BJ (cell line): Measurements from ENCODE around the gene ARPP21. TPM values are rescaled to one million over a fixed set of nuclear protein-coding genes. Genes with fewer than 3 reads are reported as not detected.

Experiments used
- CTCF ChIA-PET: fragments of 350-600 bp; formaldehyde crosslinking; extraction: SDS; loops from one replicate; lab custom pipeline; 2021; ENCODE audit warnings: antibody characterized with exemption, inconsistent platforms; lab: Yijun Ruan, JAX
- POLR2A ChIA-PET: fragments of 300-600 bp; sonication (Branson Sonifier 250); formaldehyde crosslinking; extraction: SDS; loops from one replicate; lab custom pipeline; 2021; ENCODE audit warnings: antibody characterized with exemption; lab: Charles Lee
- DNase-seq: peaks from one replicate; pipeline ENCODE4 v3.0.0-alpha.2; 2011; ENCODE audit warnings: low read depth
- H3K27me3 ChIP-seq: 2 replicates; pipeline ENCODE4 v1.6.0; 2011; ENCODE audit warnings: low read length; ENCODE audit not compliant: control insufficient read depth, insufficient read depth
- H3K36me3 ChIP-seq: 2 replicates; pipeline ENCODE4 v1.5.1; 2011; ENCODE audit warnings: low read length; ENCODE audit not compliant: control insufficient read depth, insufficient read depth
- H3K4me3 ChIP-seq: 2 replicates; pipeline ENCODE4 v1.5.1; 2011; ENCODE audit warnings: low read depth, mild to moderate bottlenecking, control low read depth, low read length
- polyA plus RNA-seq: library from polyadenylated mRNA; depleted of rRNA; stranded (reverse); fragments of >200 nt; gene quantifications from 2 replicates; pipeline ENCODE4 v1.2.3, GENCODE V29; 2011
- TF ChIP-seq, protein P1 (sequence below): IDR thresholded peaks from 2 replicates; pipeline ENCODE4 v1.5.1; 2011; ENCODE audit warnings: low read depth, mild to moderate bottlenecking, control low read depth, inconsistent platforms, low read length, moderate library complexity; ENCODE audit not compliant: insufficient read depth

The ARPP21 gene
- polyA plus RNA-seq, 1 experiment, result not detected

DNA sequence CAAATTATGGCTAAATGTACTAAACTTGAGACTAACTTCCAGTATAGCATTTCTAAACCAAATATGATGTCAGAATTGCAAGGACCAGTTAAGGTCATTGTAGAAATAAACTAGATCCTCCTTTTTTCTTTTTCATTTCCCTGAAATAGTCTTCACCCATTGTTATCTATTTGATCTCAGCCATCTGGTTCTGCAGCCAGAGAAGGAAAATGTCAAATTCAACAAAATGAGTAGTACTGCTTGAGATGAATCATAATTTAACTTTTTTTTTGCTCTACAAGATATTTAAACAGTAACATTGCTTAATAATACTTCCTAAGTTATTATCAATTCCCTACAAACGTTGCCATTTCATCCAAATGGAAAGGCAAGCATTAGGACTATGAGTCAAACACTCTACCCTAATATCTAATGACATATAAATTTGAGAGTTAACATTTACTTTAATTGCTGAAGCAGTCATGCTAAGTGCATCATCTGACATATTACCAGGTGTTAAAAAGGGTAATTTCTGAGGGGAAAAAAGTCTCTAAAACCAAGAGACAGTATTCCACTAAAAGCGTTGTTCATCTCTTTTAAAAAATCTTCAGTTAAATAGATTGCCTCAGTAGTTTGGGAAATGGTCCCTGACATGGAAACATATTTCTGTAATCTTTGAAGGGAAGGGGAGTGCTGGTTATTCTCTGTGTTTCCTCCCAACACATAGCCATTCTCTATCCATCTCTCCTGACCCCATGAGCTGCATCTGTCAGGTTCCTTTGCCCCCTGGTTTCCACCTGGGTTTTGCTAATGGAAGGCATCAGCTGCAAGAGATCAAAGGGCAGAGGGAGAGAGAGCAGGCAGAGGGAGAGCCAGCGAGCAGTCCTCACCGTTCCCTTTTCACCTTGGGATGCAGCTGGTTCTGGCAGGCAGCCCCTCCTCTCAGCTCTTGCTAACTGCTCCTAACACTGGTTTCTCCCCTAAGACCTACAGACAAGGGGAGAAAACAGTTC is 138.5 kb downstream of the ARPP21 start:
- TF ChIP-seq, protein P1, sequence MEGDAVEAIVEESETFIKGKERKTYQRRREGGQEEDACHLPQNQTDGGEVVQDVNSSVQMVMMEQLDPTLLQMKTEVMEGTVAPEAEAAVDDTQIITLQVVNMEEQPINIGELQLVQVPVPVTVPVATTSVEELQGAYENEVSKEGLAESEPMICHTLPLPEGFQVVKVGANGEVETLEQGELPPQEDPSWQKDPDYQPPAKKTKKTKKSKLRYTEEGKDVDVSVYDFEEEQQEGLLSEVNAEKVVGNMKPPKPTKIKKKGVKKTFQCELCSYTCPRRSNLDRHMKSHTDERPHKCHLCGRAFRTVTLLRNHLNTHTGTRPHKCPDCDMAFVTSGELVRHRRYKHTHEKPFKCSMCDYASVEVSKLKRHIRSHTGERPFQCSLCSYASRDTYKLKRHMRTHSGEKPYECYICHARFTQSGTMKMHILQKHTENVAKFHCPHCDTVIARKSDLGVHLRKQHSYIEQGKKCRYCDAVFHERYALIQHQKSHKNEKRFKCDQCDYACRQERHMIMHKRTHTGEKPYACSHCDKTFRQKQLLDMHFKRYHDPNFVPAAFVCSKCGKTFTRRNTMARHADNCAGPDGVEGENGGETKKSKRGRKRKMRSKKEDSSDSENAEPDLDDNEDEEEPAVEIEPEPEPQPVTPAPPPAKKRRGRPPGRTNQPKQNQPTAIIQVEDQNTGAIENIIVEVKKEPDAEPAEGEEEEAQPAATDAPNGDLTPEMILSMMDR, result no peak
- H3K36me3 ChIP-seq, result no peaks in the 10 kb centered on the region
- DNase-seq, result no peak
- no peaks in the 10 kb centered on the region for H3K27me3 ChIP-seq
- no peak overlapping the region for H3K4me3 ChIP-seq
- ChIA-PET POLR2A (no interaction called here), CTCF (no interaction called here)

DNA sequence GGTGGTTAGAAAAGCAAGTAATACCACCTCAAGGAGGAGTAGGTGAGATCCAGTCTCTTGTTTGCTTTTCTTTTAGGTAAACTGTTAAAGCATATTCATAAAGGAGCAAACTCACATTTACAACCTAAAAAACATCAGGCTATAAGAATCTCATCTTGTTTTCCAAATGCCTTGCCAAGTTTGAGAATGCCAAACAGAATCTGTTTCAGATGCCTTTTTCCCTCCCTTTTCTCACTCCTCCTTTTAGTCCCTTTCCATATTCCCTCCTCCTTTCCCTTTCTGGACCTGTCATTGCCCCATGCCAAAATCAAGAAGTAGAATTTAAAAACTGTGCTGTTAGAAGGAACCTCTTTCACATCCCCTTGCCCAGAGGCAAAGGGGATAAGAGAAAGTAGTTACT is 140.3 kb downstream of the ARPP21 start:
- CTCF ChIA-PET, result no interaction called here
- TF ChIP-seq, protein P1, result no peak
- H3K27me3 ChIP-seq, result no peaks in the 10 kb centered on the region
- DNase-seq, result no peak
- POLR2A ChIA-PET, result no interaction called here
- H3K36me3 ChIP-seq, result no peaks in the 10 kb centered on the region
- H3K4me3 ChIP-seq, result no peak overlapping the region

DNA sequence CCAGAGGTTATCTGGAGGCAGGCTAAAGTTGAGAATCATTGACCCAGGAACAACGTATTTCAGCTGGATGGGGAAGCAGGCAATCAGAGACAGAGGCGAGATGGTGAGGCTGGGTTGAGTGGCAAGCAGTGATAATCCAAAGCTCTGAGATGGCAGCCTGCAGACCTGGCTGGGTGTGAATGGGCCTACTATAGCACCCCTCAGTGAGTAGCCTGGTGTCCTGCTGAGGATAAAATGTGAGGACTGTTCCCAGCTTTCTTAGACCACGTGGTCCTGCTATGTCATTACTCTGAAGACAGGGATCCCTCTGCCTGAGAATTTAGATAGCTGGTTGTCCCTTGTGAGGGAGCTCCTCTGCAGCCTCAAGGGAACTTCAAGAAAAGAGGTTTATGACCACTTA is 141.5 kb downstream of the ARPP21 start:
- POLR2A ChIA-PET, result no interaction called here
- CTCF ChIA-PET, result no interaction called here

DNA sequence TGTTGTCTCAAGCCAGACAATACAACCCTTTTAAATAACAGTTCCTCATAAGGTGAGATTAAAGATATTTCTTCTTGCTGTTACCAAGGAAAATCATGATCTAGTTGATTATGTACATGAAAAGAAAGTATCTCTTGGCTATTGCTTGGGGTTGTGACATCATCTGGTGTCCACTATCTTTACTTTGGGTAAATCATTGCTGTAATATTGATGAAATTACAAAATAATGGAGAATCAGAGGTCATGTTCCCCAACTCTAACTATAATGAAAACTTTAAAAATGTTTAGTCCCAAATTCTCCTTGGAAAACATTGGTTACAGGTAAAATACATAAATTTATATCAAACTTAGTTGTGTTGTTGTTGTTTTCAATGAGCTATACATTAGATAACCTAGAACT is 142.2 kb downstream of the ARPP21 start:
- POLR2A ChIA-PET, result no interaction called here
- CTCF ChIA-PET, result no interaction called here
- no peak for DNase-seq
- Histone ChIP-seq H3K27me3 (no peaks in the 10 kb centered on the region), H3K36me3 (no peaks in the 10 kb centered on the region), H3K4me3 (no peak overlapping the region)
- TF ChIP-seq, protein P1, result no peak

More for the DNA sequence above, 141.5 kb downstream of the ARPP21 start:
- Histone ChIP-seq H3K36me3 (no peaks in the 10 kb centered on the region), H3K27me3 (no peaks in the 10 kb centered on the region), H3K4me3 (no peak overlapping the region)
- TF ChIP-seq, protein P1, result no peak
- no peak for DNase-seq

DNA sequence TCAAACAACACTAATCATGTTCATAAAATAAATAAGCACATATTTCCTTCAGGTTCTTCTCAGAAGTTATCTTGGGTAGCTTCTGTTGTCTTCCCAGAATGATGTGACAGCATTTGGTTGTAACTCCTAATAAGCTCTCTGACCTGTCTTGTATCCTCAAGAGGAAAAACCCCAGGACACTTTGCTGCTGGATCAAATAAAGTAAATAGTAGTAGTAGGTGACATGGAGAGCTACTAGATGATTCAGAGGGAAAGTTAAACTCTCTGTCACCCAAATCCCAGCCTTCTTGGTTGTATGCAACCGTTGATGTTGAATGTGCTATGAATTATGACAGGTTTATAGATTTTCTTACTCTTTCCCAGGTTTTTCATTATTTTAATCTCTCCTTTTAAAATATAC is 143.0 kb downstream of the ARPP21 start:
- TF ChIP-seq, protein P1, result no peak
- POLR2A ChIA-PET, result no interaction called here
- Histone ChIP-seq H3K27me3 (no peaks in the 10 kb centered on the region), H3K4me3 (no peak overlapping the region), H3K36me3 (no peaks in the 10 kb centered on the region)
- DNase-seq, result no peak
- CTCF ChIA-PET, result no interaction called here
